Adrenal gland (tissue), 12 donors: ENCODE results near the gene PHF1. TPM values are rescaled to one million over a fixed set of nuclear protein-coding genes. Genes with fewer than 3 reads are reported as not detected.

ENCODE experiments used
- DNase-seq, 7 donors: peaks; one replicate each; pipeline ENCODE4 v3.0.0-alpha.2; 2019 to 2020
- H3K27ac ChIP-seq, 5 donors: fragments of 200-600 bp; sonication (generic) in 4 of 5; 1 replicate in 3 of 5; 2 replicates in 2 of 5; pipeline versions ENCODE4 v1.5.1 to v1.8.0; 2016 to 2020; ENCODE audit warnings: mild to moderate bottlenecking in 1 of 5
- H3K27me3 ChIP-seq: fragments of 200-600 bp; 2 replicates; pipeline ENCODE4 v1.8.0; 2021
- H3K36me3 ChIP-seq, 2 donors: fragments of 200-600 bp; replicated peaks in 1 of 2; 1 replicate in 1 of 2; 2 replicates in 1 of 2; pipeline versions ENCODE4 v1.5.1 to v1.8.0; 2018 to 2022
- H3K4me1 ChIP-seq, 2 donors: fragments of 200-600 bp; replicated peaks in 1 of 2; 1 replicate in 1 of 2; 2 replicates in 1 of 2; pipeline versions ENCODE4 v1.5.1 to v1.8.0; 2018 to 2021
- H3K4me3 ChIP-seq, 4 donors: fragments of 200-600 bp; sonication (generic) in 3 of 4; one replicate each; pipeline ENCODE4 v1.5.1; 2016 to 2018
- H3K9me3 ChIP-seq, 3 donors: fragments of 200-600 bp; sonication (generic) in 1 of 3; replicated peaks in 1 of 3; 1 replicate in 2 of 3; 2 replicates in 1 of 3; pipeline versions ENCODE4 v1.5.1 to v1.8.0; 2016 to 2021
- POLR2A ChIP-seq, 2 donors: fragments of 450-650 bp; IDR thresholded peaks; one replicate each; pipeline ENCODE4 v1.6.1; 2017; ENCODE audit warnings: antibody characterized with exemption in 2 of 2, mild to moderate bottlenecking in 2 of 2, moderate library complexity in 1 of 2
- WGBS, 4 donors: extraction: QIAGEN DNeasy Blood & Tissue Kit in 2 of 4; methylation state at CpG; one replicate each; pipeline versions ENCODE4 v1.1.5 to v1.1.7; 2013 to 2017; 5-methylcytosine and 5-hydroxymethylcytosine counted together
- intact Hi-C, 2 donors: fragments of 100-400 bp; cut with DNase I; formaldehyde crosslinking; loops; one replicate each; pipeline versions ENCODE4 v1.14.1 to v1.15.0; 2022 to 2023
- polyA plus RNA-seq, 3 donors: library from polyadenylated mRNA; stranded (reverse); fragments of 200-250 nt in 2 of 3; fragments of 350-450 nt in 1 of 3; fragmentation: Illumina TruSeq in 1 of 3; extraction: RNeasy Lipid Tissue Mini Kit (QIAGEN cat#74804) in 1 of 3; gene quantifications; one replicate each; pipeline ENCODE4 v1.2.3, GENCODE V29; 2013 to 2014
- total RNA-seq, 9 donors: library from RNA; depleted of rRNA in 4 of 9; stranded (reverse); fragments of >200 nt in 4 of 9; fragments of 120-200 nt in 1 of 9; fragmentation: NEBNext Ultra II Directional in 1 of 9; extraction: Animal tissue kit (Norgen Biotek cat#: 25700) in 1 of 9; gene quantifications; one replicate each; pipeline versions ENCODE4 v1.1.0 to v1.2.4, GENCODE V29; 2013 to 2023
- TF ChIP-seq, protein P1 (sequence below), 6 experiments: fragments of 450-650 bp in 4 of 6; fragments of 200-600 bp in 2 of 6; sonication (generic) in 1 of 6; IDR thresholded peaks; 1 replicate in 5 of 6; 2 replicates in 1 of 6; pipeline versions ENCODE4 v1.5.1 to v1.8.0; 2016 to 2021; ENCODE audit warnings: antibody characterized with exemption in 6 of 6, mild to moderate bottlenecking in 2 of 6, moderate library complexity in 1 of 6
- donor health status: healthy with polysubstance abuse.
- donor health status: Bipolar disorder and iron deficiency.
- donor health status: DM: yes; HTN: yes; CAD: no.
- donor health status: DM: no; HTN: no; CAD: no.
- donor health status: DM: no; HTN: no; CAD: no.
- donor health status: DM: yes; HTN: yes; CAD: no.

PHF1 gene
- total and polyA plus RNA-seq, 12 donors, result 36.6 to 410 (median 66.6) TPM

DNA sequence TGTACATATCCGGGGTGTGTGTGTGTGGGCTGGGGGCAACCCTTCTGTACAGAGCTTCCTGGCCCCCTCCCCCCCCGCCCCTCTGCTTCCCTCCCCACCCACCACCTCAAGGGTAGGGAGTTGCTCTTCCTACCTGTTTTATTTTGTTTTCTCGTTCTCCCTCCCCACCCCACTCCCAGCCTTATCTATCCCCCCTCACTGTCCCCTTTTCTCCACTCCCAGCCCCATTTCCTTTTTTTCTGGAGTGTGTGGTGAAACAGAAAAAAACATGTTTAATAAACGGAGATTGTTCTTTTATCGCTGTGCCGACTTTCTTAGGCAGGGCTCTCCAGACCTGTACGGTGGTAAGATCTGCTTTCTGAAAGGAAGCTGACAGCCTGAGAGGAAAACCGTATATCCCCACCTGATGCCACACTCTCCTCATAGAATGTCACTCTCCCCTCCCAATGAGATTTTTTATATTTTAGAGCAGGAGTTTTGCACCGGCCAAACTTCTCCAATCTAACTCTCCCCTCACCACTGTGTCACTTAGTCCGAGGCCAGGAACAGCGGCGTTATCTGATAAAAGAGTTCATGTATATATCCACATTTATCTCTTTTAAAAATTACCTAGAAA is 42.7 kb downstream of the PHF1 start:
- Histone ChIP-seq H3K9me3 (no peaks in the 10 kb centered on the region), H3K4me3 (peak overlapping the region in 3 of 4 donors; percentile 77 to 93 (median 87)), H3K36me3 (peaks cover 0 to 3% of the 10 kb centered on the region in 2 donors), H3K27me3 (no peaks in the 10 kb centered on the region), H3K27ac (peak overlapping the region in 3 of 5 donors; percentile 52 to 89 (median 72)), H3K4me1 (peaks cover 5 to 14% of the 10 kb centered on the region in 2 donors)
- whole genome bisulfite sequencing, 4 donors, result 1 to 4% (median 3%) methylated on average over 12 of the region's 12 CpGs
- intact Hi-C loops, result loop anchor here in 1 of 2 donors (10.0 kb wide), 1 partner anchor 111 kb away; no protein-coding TSS in a partner anchor
- no peak for DNase-seq
- TF ChIP-seq, protein P1, sequence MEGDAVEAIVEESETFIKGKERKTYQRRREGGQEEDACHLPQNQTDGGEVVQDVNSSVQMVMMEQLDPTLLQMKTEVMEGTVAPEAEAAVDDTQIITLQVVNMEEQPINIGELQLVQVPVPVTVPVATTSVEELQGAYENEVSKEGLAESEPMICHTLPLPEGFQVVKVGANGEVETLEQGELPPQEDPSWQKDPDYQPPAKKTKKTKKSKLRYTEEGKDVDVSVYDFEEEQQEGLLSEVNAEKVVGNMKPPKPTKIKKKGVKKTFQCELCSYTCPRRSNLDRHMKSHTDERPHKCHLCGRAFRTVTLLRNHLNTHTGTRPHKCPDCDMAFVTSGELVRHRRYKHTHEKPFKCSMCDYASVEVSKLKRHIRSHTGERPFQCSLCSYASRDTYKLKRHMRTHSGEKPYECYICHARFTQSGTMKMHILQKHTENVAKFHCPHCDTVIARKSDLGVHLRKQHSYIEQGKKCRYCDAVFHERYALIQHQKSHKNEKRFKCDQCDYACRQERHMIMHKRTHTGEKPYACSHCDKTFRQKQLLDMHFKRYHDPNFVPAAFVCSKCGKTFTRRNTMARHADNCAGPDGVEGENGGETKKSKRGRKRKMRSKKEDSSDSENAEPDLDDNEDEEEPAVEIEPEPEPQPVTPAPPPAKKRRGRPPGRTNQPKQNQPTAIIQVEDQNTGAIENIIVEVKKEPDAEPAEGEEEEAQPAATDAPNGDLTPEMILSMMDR (IDR thresholded peaks at IDR 0.05), result no peak
- TF ChIP-seq POLR2A (IDR thresholded peaks at IDR 0.05), result no peak

DNA sequence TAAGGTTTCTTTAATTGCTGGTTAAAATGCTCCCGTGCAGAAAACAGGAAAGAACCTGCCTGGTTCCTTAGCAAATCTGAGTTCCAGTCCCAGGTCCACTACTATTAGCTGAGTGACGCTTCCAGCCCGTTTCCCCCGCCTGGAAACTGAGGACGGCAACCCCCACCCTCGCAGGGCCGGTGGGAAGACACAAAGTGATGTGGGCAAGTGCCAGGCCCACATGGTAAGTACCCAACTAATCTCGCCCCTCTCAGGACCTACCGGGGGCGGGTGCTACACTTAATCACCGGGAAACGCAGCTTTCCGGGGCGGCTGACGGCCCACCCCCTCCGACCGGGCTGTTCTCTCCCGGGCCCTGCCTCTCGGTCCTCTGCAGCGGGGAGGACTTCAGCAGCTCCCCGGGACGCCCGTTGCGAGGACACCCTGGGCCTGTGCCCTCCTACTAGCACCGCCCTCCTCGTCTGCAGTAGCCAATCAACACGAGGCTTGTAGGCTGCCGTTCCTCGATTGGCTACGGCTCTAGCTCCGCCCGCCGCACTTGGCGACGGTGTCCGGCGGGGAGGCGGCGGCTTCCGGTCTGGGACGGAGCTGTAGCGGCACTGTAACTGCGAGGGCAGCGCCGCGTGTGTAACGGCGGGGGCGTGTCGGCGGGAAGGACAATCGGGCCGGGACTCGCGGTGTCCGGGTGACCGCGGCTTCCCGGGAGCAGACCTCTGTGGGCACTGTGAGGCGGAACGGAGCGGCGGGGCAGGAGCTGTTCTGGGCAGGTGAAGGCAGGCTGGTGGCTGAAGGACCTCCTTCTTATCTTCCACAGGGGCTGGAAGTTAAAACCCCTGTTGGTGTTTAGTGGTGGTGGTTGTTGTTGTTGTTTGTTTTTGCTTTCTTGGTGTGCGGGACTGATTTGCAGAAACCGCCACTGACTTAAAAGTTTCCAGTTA is 43.5 kb downstream of the PHF1 start, which contains the start of gene ZBTB9:
Gene ZBTB9, plus strand, starts transcription at position 568 of the 938 bp plus-strand sequence. CDS start 525 bp downstream, outside the sequence.
- H3K9me3 ChIP-seq, result no peaks in the 10 kb centered on the region

DNA sequence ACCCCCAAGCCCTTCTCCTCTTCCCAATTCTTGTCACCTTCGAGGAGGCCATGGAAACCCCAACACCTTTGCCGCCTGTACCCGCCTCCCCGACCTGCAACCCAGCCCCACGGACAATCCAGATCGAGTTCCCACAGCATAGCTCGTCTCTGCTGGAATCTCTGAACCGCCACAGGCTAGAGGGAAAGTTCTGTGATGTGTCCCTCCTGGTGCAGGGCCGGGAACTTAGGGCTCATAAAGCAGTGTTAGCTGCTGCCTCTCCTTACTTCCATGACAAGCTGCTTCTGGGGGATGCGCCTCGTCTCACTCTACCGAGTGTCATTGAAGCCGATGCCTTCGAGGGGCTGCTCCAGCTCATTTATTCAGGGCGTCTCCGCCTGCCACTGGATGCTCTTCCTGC is 44.2 kb downstream of the PHF1 start:
- intact Hi-C loops, result loop anchor here in 1 of 2 donors (10.0 kb wide), 1 partner anchor 110 kb away; no protein-coding TSS in a partner anchor
- peaks cover 0 to 3% of the 10 kb centered on the region in 2 donors for H3K36me3 ChIP-seq
- DNase-seq, result no peak
- 36 to 50% (median 47%) methylated on average over 15 to 16 of the region's 16 CpGs for WGBS, 4 donors
- H3K27me3 ChIP-seq, result no peaks in the 10 kb centered on the region
- peaks cover 5 to 14% of the 10 kb centered on the region in 2 donors for H3K4me1 ChIP-seq
- TF ChIP-seq POLR2A (IDR thresholded peaks at IDR 0.05), result no peak
- TF ChIP-seq, protein P1 (IDR thresholded peaks at IDR 0.05), result no peak
- peak overlapping the region in 2 of 4 donors; percentile 77 to 87 for H3K4me3 ChIP-seq
- H3K9me3 ChIP-seq, result no peaks in the 10 kb centered on the region
- no peak overlapping the region for H3K27ac ChIP-seq

More for the DNA sequence above, 43.5 kb downstream of the PHF1 start, which contains the start of gene ZBTB9:
- Histone ChIP-seq H3K27ac (peak within 1 kb of the TSS in 4 of 5 donors; percentile 52 to 89 (median 70)), H3K27me3 (no peaks in the 10 kb centered on the region), H3K36me3 (peaks cover 0 to 3% of the 10 kb centered on the region in 2 donors), H3K4me1 (peaks cover 5 to 14% of the 10 kb centered on the region in 2 donors), H3K4me3 (peak within 1 kb of the TSS; percentile 77 to 93 (median 90))
- peak; percentile 96 to 99 (median 98) for DNase-seq
- intact Hi-C loops, result loop anchor here in 1 of 2 donors (10.0 kb wide), 1 partner anchor 111 kb away; no protein-coding TSS in a partner anchor
- WGBS, 4 donors, result 0 to 1% (median 0%) methylated on average over 10 to 65 of the region's 65 CpGs
- TF ChIP-seq, protein P1 (IDR thresholded peaks at IDR 0.05), result peak in 1 of 6 experiments; percentile 3
- peak; percentile 59 to 84 for TF ChIP-seq POLR2A (IDR thresholded peaks at IDR 0.05)
